ENCODE measurements around the gene DCLK3.

The DCLK3 gene

DNA sequence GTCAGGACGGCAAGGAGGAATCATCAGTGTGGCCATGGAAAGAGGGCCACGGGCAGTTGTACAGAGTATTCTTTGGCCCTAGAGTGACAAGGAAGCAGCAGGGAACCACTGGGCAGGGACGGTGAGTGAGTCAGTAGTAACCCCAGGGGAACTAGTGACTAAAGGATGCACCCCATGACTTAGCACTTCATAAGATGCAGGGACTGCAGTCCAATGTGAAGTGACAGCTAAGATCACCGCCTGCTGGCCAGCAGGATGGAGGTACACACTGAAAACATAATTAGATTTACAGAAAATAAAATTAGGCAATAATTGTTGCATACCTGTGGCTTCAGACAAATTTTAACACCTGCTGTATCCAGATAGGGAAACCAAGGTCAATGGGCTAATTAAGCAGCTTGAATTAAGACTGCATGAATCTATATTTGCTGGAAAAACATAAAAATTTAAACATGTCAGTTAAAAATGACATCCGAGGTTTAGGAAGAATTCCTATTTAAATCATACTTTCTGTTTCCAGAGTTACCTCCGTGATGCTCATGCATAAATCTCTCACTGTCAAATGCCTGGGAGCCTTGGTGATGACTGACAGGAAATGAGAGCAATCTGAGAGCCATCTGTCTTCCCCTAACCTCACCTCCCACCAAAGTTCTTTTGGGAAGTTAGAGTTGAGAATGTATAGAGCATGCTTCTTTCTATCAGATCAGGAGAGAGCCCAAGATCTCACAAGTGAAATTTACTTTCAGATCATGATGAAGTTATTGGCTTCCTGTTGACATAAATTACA lies 56.5 kb downstream of the DCLK3 start:
- DNase-seq, result no peak

DNA sequence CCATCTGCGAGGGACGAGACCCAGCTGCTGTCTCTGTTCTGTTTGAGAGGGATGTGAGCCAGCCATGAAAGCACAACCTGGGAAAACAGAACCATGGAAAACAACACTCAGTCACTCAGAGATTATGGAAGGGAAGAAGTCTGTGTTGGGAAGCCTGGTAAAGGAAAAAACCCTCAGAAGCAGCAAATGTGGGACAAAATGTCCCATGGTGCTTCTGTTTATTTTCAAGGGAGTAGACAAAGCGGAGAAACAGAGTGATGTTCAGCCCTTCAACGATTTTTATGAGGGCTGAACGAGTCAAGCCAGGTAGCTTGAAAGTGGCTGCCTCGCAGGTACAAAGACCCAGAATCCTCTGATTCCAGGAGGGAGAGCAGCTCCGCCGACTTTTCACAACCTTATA lies 59.3 kb downstream of the DCLK3 start:
- DNase-seq, result no peak

DNA sequence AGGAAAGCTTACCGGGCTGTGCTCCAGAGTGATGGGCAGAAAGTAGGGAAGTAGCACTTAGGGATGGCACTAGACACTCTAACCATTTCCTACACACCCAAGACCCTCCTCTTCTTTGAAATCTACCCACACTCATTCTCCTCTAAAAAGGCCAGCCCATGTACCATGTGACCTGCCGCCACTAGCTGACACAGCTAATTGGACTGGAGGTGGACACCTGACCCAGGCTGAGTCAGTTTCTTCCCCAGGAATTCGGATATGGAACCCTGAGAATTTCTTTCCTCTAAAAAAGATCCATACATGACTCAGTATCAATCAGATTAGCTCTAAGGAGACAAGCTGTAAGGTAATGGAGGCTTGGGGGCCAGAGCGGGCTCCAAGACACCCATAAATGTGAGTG lies 60.1 kb downstream of the DCLK3 start:
- no peak for DNase-seq

DNA sequence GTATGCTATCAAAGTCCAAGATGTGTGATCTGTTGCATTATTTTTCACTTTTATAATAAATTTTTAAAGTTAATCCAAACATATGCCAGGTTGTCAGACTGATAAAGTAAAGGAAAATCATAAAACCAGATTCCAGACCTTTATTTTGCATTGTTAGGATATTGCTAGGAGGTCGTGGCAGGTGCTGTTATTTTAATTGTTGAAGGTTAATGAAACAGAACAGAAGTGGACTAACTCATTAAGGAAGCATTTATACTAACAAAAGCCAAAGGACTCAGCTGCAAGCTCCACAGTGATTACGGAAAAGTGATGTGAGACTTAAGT lies 63.1 kb downstream of the DCLK3 start:
- peak; percentile 45 for DNase-seq

DNA sequence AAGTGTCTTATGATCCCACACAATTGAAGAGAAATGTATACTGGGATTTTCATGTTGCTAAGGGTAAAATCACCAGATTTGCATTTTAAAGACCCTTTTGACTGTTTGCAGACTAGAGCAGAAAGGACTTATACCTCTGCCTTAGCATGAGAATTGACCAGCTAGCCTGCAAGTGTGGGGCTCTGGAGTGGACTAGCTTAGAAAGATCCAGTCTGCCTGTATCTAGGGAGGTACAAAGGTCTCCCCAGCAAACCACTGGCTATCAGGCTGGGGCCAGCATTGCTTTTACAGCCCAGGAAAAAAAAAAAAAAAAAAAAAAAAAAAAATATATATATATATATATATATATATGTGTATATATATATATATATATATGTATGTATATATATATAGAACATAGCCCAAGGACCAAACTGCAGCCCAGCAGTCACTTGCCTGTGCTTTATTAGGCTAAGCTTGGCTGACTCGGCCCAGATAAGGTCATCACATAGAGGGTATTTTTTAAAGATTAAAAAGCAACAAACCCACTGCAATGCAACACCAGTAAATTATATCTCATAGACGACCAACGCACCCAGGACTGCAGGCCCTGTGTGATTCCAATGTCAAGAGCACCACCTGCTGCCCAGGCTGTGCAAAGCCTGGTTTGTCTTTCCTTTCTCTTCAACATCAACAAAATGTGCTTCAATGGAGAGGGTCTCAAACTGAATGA lies 63.7 kb downstream of the DCLK3 start:
- peak; percentile 62 for DNase-seq

DNA sequence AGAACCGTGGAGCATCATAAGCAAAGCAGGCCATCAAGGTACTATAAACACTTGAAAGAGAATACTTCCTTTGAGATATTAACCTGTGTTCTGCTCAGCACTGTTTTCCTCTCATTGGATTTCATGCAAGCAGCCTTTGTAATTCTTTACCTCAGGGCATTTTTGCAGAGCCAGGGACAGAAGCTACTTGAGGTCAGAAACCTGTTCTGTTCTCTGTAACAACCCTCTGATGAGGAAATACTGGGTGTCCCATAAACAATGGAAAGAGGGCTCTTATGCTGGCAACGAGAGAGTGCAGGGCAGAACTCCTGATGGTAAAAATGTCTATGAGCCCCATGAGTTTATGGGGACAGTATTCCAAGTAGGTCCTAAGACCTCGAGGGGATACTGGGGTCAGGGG lies 66.0 kb downstream of the DCLK3 start:
- DNase-seq, result no peak

DNA sequence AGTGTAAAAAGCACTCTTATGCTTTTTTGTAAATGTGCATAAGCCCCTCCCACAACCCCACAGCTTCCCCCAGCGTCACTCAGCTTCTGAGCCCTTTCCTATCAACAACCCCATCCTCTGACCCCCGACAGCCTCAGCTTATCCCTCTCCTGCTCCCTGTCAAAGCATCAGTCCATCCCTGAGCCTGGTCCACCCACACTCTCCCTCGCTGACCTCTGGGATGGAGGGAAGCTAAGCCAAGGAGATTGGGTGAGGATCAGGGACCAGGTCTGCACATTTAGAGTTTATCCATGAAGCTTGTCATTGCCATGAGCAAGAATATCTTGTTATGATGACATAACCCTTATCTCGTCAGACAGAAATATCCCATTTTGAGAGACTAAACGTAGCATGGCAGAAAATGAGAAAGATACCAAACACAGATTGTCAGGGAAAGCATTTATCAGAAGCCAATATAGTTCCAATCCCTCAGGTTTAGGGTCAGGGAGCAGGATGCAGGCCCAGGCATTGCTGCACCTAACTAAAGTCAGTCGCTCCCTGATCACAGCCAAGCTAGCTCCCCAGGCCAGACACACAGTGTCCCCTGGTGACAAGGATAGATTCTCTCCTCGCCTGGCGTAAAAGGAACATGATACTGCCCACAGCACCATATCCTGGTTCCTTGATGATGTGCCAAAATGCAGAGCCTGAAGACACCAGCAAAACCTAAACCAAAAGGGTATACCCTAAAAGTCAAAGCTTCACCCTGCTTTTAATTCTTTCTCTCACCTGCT lies 66.9 kb downstream of the DCLK3 start:
- no peak for DNase-seq

DNA sequence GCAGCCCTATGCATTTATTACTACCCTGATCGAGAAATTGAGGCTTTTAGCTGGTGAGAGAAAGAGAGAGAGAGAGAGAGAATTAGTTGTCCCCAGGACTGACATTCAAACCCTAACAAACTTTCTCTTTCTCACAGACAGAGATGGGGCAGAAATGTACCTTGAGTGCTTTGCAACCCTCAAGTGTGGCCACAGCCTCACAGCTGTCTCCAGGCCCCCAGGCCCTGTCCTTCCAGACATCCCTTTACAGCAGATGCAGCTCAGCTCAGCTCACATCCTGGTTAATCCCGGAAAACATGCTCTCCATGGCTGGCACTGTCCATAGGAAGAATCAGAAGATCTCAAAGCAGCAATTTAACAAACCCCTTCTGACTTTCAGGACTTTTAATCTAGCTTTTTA lies 67.6 kb downstream of the DCLK3 start:
- DNase-seq, result no peak

DNA sequence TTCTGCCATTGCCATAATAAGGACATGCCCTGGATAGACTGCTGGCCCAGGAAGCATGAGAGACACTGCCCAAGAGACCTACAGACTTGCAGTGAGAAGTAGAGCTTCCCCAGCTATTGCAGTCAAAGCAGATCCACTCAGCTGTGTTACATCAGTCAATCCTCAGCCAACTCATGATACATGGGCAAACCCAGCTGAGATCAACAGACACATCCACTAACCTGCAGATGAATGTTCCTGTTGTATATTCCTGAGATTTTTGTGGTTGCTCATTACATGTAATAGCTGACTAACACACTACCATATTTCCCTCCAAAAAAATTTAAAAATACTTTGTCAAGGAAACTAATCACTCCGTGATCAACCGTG lies 68.6 kb downstream of the DCLK3 start:
- no peak for DNase-seq

DNA sequence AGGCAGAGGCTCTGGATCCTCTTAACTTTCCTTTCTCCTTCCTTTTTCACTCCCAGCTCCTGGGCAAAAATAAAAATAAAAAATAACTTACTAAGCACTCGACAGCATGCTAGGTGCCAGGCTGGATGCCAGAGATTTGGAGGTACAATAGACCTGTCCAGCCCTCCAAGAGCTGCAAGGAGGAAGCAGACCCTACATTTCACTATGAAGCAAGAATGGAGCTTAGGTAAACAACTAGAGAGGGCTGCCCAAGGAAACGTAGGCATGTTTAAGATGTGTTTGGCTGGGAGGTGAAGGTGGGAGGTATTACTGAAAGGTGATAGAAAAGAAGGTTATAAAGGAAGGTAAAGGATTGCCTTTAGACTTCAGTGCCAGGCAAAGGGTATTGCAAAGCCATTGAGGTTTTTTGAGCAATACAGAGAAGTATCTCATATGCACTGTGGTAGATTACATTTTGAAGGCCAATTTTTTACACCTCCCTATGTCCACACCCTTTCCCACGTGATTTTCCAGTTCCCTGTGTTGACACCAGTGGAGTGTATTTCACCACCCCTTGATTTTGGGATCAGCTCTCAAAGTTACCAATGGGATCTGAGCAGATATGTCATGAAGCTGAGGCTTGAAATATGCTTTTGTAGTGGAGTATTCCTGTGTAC lies 69.1 kb downstream of the DCLK3 start:
- no peak for DNase-seq

DNA sequence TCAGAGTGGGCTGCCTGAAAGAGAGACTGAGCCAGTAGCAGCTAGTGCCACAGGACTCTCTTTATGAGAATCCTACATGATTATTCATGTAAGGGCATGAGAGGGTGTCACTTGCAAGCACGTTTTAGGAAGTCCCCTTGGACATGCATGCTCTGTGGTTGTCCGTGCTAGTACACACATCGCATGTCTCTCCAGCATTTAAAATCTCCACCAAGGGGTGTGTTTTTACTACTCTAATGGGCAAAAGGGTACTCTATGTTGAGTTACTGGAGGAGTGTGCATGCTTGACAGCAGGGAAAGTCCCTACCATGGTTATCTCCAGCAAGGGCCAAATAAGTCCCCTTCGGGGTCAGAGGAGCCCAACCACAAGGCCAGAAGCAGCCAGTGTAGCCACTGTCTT lies 70.7 kb downstream of the DCLK3 start:
- no peak for DNase-seq

DNA sequence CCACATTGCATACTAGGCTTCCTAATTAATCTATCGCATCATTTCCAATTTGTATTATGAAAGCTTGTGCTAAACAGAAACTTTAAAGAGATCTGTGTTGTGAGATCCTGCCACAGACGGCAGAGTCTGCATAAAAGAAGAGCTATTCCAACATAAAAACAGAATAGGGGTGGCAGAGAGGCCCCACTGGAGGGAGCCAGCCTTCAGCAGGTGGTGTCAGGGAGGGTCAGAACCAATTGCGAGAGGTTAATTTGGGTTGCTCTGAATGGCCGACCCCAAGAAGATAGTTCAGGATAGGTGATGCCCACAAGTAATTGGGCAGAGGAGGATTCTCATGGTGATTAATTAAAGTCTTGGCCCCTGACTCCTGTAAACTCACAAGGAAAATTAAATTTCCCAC lies 74.8 kb downstream of the DCLK3 start:
- DNase-seq, result no peak

DNA sequence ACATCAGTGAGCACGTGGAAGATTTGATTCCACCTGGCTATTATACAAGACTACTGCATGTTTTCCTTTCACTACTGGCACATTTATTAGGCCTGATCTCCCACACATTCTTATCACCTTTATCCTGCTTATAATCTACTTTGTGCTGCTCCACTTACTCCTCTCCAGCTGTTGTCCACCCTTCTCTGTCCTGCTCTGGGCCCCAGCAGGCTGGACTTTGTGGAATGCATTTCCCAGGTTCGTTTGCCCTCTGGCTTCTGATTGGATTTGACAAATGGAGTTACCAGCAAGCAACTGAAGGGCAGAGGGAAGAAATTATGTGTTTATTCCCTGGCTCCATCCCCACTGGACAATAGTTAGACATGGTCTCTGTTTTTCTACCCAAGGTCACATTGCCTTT lies 75.5 kb downstream of the DCLK3 start:
- DNase-seq, result no peak

DNA sequence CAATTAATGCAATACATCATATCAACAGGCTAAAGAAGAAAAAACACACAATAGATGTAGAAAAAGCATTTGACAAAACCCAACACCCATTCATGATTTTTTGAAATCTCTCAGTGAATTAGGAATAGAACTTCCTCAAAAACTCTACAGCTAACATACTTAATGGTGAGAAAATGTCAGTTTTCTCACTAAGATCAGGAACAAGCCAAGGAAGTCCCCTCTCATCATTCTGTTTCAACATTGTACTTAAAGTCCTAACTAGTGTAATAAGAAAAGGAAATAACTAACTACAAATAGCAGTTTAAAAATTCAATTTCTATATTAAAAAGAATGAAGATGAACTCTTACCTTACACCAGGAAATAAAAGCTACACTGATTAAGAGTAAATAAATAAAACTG lies 77.8 kb downstream of the DCLK3 start:
- no peak for DNase-seq

DNA sequence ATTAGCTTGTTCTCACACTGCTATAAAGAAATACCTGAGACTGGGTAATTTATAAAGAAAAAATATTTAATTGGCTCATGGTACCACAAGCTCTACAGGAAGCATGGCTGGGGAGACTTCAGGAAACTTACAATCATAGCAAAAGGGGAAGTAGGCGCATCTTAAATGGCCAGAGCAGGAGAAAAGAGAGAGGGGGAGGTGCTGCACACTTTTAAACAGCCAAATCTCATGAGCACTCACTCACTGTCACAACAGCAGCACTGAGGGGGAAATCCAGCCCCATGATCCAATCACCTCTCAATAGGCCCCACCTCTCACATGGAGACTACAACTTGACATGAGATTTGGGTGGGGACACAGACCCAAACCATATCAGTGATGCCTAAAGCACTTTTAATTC lies 82.5 kb downstream of the DCLK3 start:
- DNase-seq, result no peak

DNA sequence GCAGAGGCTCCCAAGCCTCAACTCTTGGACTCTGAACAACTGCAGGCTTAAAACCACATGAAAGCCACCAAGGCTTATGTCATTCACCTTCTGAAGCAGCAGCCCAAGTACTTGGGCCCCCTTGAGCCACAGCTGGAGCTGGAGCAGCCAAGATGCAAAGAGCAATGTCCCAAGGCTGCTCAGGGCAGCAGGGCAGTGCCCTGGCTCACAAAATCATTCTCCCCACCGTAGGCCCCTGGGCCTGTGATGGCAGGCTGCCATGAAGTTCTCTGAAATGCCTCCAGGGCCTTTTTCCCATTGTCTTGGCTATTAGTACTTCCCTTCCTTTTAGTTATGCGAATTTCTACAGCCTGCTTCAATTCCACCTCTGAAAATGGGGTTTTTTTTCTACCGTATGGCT lies 83.4 kb downstream of the DCLK3 start:
- no peak for DNase-seq

DNA sequence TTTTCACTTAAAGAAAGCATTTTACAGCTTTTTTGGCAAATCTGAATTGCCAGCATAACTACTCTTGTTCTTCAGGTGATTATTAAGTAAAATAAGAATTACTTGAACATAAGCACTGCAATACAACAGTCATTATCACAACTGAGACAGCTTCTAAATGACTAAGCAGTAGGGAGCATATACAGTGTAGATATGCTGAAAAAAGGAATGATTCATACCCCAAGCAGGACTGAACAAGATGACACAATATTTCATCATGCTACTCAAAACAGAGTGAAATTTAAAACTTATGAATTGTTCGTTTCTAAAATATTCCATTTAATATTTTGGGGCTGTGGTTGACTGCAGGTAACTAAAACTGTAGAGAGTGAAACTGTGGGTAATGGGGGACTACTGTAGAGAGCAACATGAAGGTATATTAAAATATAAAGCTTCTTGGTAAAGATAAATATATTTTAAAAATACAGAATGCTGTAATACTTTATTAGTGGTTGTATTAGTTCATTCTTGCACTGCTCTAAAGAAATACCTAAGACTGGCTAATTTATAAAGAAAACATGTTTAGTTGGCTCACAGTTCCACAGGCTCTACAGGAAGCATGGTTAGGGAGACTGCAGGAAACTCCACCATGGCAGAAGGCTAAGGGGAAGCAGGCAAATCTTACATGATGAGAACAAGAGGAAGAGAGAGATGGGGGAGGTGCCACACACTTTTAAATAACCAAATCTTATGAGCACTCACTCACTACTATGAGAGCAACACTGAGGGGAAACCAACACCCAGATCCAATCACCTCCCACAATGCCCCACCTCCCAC lies 84.8 kb downstream of the DCLK3 start:
- no peak for DNase-seq

DNA sequence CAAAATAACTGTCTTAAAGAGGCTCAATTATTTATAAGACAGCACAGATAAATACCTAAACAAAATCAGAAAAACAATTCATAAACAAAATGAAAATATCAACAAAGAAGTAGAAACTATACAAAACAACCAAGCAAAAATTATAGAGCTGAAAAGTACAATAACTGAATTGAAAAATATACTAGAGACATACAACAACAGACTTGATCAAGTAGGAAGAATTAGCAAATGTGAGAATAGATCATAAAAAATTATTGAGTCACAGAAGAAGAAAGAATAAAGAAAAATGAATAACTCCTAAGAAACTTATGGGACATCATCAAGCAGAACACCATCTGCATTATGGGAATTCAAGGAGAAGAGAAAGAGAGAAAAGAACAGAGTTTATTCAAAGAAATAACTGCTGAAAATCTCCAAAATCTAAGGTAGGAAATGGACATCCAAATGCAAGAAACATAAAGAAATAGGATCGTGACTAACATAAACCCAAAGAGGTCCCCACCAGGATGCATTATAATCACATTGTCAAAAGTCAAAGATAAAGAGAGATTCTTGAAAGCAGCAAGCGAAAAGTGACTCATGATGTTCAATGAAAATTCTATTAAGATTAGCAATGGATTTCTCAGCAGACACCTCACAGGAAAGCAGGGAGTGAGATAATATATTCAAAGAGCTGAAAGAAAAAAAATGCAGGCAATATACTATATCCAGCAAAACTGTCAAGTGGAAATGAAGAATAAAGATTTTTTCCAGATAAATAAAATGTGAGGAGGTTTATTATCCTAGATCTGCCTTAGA lies 85.9 kb downstream of the DCLK3 start:
- no peak for DNase-seq

DNA sequence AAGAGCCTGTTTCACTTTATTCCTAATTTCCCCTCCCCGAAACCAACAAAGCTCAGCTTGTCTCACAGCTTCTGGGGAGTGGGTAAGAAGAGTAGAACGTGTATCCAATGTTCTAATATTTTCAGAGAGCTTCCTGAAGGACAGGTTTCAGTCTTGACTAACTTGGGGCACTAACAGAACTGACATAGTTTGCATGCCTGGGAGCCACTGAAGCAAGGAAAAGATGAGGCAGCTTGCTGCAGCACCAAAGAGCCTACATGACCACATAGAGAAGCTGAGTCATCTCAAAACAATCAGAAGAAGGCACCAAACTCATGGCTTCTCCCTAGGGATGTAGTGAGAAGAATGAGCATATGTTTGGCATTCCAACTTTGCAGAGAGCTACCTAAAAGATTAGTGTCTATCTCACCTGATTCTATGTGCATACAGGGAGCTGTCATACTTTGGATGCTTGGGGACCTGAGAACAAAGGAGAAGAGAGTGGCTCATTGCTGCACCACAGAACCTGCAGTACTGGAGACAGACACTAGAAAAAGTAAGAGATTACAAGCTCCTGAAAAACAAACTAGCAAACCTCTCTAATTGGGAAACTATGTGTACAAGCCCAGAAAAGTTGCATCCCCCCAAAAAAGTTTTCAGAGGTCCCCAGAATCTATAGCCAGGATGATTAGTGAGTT lies 86.9 kb downstream of the DCLK3 start:
- no peak for DNase-seq

DNA sequence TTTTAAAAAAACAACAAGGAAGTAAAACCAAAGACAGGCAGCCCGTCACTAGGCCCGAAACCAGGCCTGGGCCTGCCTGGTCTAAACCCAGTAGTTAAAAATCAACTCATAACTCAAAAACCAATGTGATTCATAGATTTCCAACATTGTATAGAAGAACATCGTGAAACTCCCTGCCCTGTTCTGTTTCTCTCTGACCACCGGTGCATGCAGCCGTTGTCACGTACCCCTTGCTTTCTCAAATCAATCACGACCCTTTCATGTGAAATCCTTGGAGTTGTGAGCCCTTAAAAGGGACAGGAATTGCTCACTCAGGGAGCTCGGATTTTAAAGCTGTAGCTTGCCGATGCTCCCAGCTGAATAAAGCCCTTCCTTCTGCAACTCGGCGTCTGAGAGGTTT lies 89.5 kb downstream of the DCLK3 start:
- no peak for DNase-seq

DNA sequence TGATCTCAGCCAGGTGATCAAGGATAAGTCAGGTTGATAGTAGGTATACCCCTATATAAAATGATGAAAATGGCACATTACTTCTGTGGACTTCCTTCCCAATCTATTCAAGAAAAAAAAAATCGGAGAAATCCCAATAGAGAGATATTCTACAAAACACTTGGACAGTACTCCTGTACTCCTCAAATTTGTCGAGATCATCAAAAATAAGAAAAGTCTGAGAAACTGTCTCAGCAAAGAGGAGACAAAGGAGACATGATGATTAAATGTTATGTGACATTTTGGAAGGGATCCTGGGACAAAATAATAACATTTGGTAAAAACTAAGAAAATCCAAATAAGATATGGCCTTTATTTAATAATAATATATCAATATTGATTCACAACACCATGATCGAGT lies 94.6 kb downstream of the DCLK3 start:
- DNase-seq, result no peak

Measured in NCI-H1105 (cell line).